ENCODE data around the gene ST6GALNAC2. TPM values are rescaled to one million over a fixed set of nuclear protein-coding genes. Genes with fewer than 3 reads are reported as not detected.
"Not testable (repeated sequence)": the region's sequence is repeated elsewhere in the genome, so short reads cannot be mapped to it uniquely, and the experiment has no call there.

The ST6GALNAC2 gene
- total and polyA plus RNA-seq, 12 donors: 1.5 to 8.4 (median 5.7) TPM

GRCh38 chr17:76528528-76529223 lies 57.0 kb downstream of the ST6GALNAC2 start:
- H3K4me3 ChIP-seq: peak overlapping the region in 9 of 10 donors; percentile 20 to 49 (median 35)
- intact Hi-C loops (cut with DNase I): loop anchor here in 2 of 10 donors (10.0 kb wide), 1 partner anchor 96 kb away; no protein-coding TSS in a partner anchor

GRCh38 chr17:76528156-76528527 lies 57.5 kb downstream of the ST6GALNAC2 start:
- intact Hi-C loops (cut with DNase I): loop anchor here in 2 of 10 donors (10.0 kb wide), 1 partner anchor 97 kb away; no protein-coding TSS in a partner anchor
- 51 to 60% methylated on average over 15 of the region's 15 CpGs for WGBS, 2 donors
- peaks cover 45 to 82% (median 65%) of the 10 kb centered on the region in 9 donors for H3K4me1 ChIP-seq
- peak overlapping the region; percentile 93 to 99 (median 96) for H3K27ac ChIP-seq
- no peak for ATAC-seq
- H3K36me3 ChIP-seq: no peaks in the 10 kb centered on the region
- H3K9me3 ChIP-seq: no peaks in the 10 kb centered on the region
- peak overlapping the region in 9 of 10 donors; percentile 20 to 49 (median 35) for H3K4me3 ChIP-seq
- no peaks in the 10 kb centered on the region for H3K27me3 ChIP-seq
- peak in 1 of 2 donors; percentile 42 for DNase-seq
- no peak for TF ChIP-seq CTCF (IDR thresholded peaks at IDR 0.05)

More at GRCh38 chr17:76528528-76529223, 57.0 kb downstream of the ST6GALNAC2 start:
- 38 to 52% methylated on average over 31 of the region's 31 CpGs for WGBS, 2 donors
- peak in 4 of 9 donors; percentile 22 to 37 (median 32) for TF ChIP-seq CTCF (IDR thresholded peaks at IDR 0.05)
- DNase-seq (peak; percentile 64 to 73), ATAC-seq (peak; percentile 15 to 51 (median 34))
- no peaks in the 10 kb centered on the region for H3K27me3 ChIP-seq
- no peaks in the 10 kb centered on the region for H3K9me3 ChIP-seq
- H3K36me3 ChIP-seq: no peaks in the 10 kb centered on the region
- peaks cover 42 to 77% (median 65%) of the 10 kb centered on the region in 9 donors for H3K4me1 ChIP-seq
- H3K27ac ChIP-seq: peak overlapping the region; percentile 93 to 99 (median 96)

DNA sequence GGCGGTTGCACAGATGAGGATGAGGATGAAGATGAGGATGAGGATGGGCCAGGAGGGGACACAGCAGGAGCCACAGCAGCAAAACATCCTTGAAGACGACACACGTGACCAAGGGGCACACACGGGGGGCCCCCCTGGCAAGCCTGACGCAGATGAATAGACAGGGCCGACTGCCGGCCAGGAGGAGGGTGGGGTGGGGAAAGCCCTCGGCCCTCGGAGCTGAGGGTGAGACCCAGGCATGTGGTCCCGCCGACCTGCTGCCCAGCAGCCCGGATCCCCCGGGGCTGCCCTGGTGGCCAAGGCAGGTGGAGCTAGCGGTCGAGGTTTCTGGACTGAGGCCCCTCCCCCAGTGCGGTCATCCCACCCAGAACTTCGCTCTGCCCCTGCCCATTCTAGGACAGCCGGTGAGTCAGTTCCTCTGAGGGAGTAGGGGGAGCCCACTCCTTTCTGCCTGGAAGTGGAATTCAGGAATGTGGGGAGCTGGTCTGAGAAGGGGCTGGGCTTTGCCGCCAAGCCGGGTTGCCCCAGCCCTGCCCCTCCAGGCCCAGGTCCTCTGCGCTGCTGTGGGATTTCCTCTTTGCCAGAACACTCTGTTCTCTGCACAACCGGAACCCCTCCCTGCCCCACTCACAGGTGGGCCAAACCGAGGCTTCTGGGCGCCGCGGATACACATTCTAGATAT lies 58.1 kb downstream of the ST6GALNAC2 start:
- WGBS, 2 donors: 28 to 29% methylated on average over 25 to 26 of the region's 26 CpGs
- peak in 6 of 9 donors; percentile 11 to 28 (median 16) for TF ChIP-seq CTCF (IDR thresholded peaks at IDR 0.05)
- H3K9me3 ChIP-seq: no peaks in the 10 kb centered on the region
- no peaks in the 10 kb centered on the region for H3K36me3 ChIP-seq
- peaks cover 45 to 82% (median 70%) of the 10 kb centered on the region in 9 donors for H3K4me1 ChIP-seq
- peak overlapping the region in 8 of 10 donors; percentile 1 to 49 (median 36) for H3K4me3 ChIP-seq
- DNase-seq (peak; percentile 73 to 76), ATAC-seq (peak; percentile 1 to 57 (median 36))
- intact Hi-C loops (cut with DNase I): loop anchor here in 2 of 10 donors (10.0 kb wide), 1 partner anchor 97 kb away; no protein-coding TSS in a partner anchor
- peak overlapping the region; percentile 93 to 99 (median 96) for H3K27ac ChIP-seq
- no peaks in the 10 kb centered on the region for H3K27me3 ChIP-seq

DNA sequence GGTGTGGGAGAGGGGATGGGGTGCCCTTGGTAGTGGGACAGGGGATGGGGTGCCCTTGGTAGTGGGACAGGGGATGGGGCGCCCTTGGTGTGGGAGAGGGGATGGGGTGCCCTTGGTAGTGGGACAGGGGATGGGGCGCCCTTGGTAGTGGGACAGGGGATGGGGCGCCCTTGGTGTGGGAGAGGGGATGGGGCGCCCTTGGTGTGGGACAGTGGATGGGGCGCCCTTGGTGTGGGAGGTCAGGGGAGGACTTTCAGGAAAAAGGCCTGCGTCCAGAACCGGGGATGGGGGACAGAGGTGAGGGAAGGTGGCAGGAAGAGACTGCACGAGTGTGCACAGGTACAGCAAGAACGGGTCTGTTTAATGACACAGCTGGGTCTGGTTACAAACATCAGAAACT lies 58.6 kb downstream of the ST6GALNAC2 start:
- Histone ChIP-seq H3K4me3 (peak overlapping the region in 2 of 10 donors; percentile 39 to 43), H3K27ac (peak overlapping the region; percentile 93 to 99 (median 96)), H3K4me1 (peaks cover 45 to 77% (median 70%) of the 10 kb centered on the region in 9 donors)
- not testable (repeated sequence) for H3K36me3 ChIP-seq, H3K27me3 ChIP-seq, ATAC-seq, H3K9me3 ChIP-seq, DNase-seq
- 61 to 69% methylated on average over 9 of the region's 9 CpGs for WGBS, 2 donors
- intact Hi-C loops (cut with DNase I): loop anchor here in 2 of 10 donors (10.0 kb wide), 1 partner anchor 98 kb away; no protein-coding TSS in a partner anchor

DNA sequence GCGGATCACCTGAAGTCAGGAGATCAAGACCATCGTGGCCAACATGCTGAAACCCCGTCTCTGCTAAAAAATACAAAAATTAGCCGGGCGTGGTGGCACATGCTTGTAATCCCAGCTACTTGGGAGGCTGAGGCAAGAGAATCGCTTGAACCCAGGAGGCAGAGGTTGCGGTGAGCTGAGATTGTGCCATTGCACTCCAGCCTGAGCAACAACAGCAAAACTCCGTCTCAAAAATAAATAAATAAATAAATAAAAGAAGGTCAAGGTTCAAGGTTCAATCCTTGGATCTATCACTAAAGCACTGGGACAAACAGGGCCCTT lies 60.2 kb downstream of the ST6GALNAC2 start:
- H3K36me3 ChIP-seq, H3K9me3 ChIP-seq, H3K27me3 ChIP-seq, H3K4me3 ChIP-seq, DNase-seq, ATAC-seq: not testable (repeated sequence)
- peaks cover 31 to 63% (median 56%) of the 10 kb centered on the region in 9 donors for H3K4me1 ChIP-seq
- 86 to 95% methylated on average over 8 of the region's 8 CpGs for WGBS, 2 donors
- intact Hi-C loops (cut with DNase I): loop anchor here in 2 of 10 donors (10.0 kb wide), 1 partner anchor 99 kb away; no protein-coding TSS in a partner anchor
- H3K27ac ChIP-seq: peak overlapping the region in 9 of 10 donors; percentile 13 to 71 (median 51)
